GM04504 (cell line): ENCODE results near the gene ITGA1.
A peak's percentile ranks its signal among the peaks of the same experiment; 100 is the strongest.
"Not testable (repeated sequence)": the region's sequence is repeated elsewhere in the genome, so short reads cannot be mapped to it uniquely, and the experiment has no call there.

Source experiments
- DNase-seq: peaks from one replicate; pipeline ENCODE4 v3.0.0-alpha.2; 2012; ENCODE audit warnings: low read depth

Gene ITGA1

DNA sequence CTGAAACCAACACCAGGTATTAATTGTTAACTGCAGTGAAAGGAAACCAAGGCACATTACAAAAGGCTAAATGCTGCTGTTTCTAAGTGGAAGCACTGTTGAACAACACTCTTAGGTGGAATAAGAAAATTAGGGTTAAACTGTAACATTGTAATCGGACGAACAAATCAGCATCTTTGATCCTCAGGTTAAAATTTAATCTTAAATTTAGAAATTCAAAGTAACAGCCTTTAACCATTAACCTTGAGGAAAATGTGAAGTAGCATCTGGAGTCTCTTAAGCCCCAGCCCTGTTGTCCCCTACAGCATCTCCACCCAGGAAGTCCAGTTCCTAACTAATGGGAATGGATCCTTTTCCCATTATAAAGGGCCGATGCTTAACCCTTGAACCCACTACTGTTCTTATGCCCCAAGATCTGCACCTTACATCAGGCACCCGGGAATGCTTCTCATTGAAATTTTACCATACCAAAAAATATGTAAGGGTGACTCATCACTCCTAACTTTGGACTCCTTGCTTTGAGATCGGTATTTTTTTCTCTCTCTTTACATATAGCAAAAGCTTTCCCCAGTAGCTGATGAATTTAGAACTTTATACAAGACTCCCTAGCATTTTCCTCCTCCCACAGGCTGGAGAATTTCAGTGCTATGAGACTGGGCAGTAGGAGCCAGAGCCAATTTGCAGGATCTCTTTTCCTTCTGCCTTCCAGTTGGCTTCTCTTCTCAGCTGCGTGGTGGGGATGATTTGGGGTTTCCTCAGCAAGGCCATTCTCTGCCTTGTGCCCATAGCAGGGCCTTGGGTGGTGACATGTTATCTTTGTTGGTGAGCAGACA, 169.4 kb downstream of the ITGA1 start:
- DNase-seq = no peak

GRCh38 chr5:52961274-52961681, 173.6 kb downstream of the ITGA1 start:
- peak; percentile 20 for DNase-seq

GRCh38 chr5:52963636-52964035, 175.9 kb downstream of the ITGA1 start:
- DNase-seq = no peak

DNA sequence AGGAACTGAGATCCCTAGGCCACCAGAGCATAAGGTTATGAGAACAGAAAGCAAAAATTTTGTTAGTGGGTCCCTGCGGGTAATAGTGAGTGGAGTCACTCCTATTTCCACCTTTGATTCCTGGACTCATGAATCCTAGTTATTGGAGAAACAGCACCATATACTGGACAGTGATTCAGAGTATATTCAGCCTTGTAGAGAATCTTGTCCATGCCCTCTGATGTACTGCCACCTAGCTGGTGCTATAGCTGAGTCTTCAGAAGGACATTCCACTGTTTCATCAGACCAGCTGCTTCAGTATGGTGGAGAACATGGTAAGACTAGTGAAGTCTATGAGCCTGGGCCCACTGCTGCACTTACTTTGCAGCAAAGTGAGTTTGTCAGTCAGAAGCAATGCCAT, 176.4 kb downstream of the ITGA1 start:
- no peak for DNase-seq

- not testable (repeated sequence) for DNase-seq
These were observed 188.4 kb downstream of the ITGA1 start for GRCh38 chr5:52976157-52976556.

DNA sequence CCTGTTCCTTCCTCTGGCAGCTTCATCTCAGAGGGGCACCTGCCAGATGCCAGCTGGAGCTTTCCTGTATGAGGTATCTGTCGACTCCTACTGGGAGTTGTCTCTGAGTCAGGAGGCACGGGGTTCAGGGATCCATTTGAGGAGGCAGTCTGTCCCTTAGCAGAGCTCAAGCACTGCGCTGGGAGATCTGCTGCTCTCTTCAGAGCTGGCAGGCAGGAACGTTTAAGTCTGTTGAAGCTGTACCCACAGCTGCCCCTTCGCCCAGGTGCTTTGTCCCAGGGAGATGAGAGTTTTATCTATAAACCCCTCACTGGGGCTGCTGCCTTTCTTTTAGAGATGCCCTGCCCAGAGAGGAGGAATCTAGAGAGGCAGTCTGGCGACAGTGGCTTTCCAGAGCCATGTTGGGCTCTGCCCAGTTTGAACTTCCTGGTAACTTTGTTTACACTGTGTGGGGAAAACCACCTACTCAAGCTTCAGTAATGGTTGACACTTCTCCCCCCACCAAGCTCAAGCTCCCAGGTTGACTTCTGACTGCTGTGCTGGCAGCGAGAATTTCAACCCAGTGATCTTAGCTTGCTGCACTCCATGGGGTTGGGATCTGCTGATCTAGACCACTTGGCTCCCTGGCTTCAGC, 189.7 kb downstream of the ITGA1 start:
- DNase-seq = no peak

- no peak for DNase-seq
These were observed 193.8 kb downstream of the ITGA1 start for GRCh38 chr5:52981507-52981906.

- DNase-seq = no peak
These were observed 196.3 kb downstream of the ITGA1 start for GRCh38 chr5:52983731-52984636.

DNA sequence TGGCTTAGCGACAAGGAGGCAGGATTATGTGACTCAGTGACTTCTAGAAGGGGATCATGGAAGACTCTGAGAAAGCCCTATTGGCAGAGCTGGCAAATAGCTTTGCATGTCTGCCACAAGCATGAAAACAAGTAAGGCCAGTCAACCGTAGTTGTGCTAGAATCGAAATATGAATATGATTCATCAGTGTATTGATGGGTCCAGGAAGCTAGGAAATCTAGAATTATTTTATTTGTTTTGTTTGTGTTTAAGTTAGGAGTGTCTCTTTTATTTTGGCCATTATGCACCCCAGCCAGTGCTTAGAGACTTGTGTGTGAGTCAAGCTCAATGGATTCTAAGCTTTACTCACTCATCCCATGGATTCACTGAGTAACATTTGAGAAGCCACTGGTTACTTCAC, 197.6 kb downstream of the ITGA1 start:
- DNase-seq = no peak

GRCh38 chr5:52987711-52988331, 200.1 kb downstream of the ITGA1 start:
- no peak for DNase-seq

DNA sequence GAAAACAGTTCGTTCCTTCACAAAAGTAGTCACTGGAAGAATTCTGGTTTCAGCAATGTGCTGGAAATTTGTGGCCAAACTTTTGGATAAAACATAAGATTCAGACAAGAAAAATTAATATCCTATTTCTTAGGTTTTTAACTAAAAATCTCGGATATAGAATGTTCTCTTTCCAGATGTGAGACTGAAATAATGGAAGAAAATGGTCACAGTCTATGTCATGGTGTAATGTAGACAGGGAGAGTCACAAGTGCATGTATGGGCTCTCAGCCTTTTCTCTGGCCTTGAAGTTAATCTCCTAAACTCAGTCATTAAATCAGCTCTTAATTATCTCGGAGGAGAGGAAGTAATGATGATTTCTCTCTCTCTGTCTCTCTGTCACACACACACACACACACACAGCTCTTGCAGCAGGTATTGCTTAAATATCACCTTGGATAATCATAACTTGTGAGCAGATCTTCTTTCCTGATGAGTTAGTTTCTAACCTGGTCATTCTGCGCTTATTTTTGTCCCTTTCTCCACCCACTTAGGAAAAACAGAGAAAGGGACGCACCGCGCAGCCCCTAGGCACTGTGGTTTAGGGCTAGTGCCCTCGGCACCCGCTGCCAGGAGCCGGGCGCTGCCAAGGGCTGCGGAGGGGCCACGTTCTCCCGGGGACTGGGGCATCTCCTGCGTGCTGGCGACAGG, 200.8 kb downstream of the ITGA1 start:
- DNase-seq = no peak

DNA sequence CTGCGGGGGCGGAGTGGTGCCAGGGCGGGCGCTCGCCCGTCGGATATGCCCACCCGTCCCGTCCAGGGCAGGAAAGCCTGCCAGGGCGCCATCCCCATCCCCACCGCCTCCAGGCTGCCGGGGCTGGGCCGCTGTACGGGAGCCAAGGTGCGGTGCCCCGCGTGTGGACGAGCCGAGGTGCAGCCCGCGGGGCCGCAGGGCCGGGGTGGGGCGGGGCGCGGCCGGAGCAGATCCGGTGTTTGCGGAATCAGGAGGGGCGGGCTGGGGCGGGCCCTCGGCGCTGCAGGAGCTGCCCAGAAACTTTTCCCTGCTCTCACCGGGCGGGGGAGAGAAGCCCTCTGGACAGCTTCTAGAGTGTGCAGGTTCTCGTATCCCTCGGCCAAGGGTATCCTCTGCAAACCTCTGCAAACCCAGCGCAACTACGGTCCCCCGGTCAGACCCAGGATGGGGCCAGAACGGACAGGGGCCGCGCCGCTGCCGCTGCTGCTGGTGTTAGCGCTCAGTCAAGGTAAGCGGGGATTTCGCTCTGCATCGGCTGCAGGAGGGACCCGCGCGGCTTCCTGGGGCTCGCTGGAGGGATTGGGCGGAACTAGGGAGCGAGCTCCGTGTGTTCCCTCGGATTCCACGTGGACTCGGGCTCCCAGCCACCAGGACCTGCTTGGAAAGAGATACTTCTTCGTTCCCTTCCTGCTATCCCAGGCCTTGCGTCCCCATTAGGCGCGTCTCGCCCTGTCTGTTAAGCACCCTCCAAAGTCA, 201.5 kb downstream of the ITGA1 start, which contains the start of gene ITGA2:
Gene ITGA2, plus strand, starts transcription at position 328 of the 756 bp plus-strand sequence. Its CDS starts 117 bp downstream, at position 445.
- no peak for DNase-seq

DNA sequence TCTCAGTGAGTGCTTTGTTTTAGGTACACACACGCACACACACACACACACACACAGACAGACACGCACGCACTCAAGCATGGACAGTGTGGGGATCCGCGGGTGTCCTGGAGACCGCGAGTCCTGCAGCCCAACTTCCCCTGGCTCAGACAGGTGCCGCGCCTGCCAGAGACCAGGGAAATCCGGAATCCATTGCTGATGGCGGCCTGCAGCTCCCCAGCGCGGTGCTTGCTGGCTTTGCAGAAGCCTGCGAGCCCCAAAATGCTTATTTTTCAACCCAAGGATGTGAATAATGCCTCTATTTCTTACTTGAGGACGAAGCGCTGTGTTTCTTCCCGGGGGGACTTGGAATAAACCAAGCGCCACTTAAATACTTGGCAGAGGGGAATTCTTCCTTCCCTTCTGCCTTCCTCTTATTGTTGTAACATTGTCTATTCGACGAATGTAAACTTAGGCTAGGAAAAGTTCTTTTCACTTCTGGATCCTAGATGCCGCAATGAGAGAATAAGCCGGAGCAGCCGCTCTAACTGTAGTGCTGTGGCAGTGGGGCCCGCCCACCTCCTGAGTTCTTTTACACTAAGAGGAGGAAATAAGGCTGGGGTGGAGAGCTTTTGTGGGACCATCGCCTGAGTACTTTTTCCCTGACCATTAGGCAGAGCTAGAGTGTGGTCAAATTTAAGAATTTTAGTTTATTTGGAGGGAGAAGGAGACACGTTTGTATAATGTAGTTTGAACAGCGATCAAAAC, 202.2 kb downstream of the ITGA1 start:
- no peak for DNase-seq

DNA sequence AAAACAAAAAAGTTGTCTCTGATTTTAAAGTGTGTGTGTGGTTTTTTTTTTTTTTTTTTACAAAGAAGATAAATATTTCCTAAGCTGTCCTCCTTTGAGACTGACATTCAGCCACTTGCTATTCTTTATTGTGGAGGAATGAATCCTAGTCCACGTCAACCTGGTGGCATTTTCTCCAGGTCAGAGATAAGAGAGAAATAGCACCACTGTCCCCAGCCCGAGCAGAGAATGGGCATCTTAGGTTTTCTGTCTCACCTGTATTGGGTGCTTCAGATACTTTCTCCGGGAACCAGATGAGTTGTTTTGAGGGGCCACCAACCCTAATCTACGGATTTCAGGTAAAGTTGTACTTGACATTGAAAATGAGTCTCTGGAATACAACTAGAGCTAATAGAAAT, 202.8 kb downstream of the ITGA1 start:
- no peak for DNase-seq

DNA sequence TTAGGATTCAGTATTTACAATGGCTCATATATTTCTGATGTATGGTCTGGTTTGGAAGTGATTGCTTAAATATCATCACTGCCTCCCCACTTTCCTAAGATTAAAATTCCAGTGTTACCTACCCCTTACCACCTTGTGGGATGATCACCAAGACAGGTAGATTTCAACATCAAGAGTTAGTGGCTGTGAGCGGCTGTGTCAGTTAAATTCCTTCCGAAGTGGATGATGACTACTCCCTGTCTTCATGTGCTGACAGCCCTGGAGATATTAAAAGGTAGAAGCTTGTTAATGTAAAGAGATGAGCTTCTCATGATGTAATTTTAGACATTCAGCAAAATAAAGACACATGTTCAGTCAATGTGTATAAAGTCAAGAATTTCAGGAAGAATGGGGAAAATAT, 205.7 kb downstream of the ITGA1 start:
- no peak for DNase-seq

DNA sequence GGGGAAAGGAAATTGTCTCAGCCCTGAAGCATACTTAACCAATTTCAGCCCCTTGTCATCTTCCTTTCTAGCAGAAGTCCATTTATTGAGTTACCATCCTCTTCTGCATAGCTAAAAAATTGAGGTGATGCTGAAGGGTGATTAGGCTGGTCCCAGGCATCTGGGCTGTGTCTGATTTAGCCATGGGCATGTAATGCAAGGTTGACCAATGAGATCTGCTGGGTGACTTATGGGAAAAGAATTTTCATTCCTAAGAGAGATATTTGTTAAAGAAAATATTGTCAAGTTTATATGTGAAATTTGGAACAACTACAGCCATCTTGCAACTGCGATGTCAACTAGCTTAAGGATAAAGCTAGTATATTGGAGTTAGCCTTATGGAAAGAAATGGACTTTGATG, 206.6 kb downstream of the ITGA1 start:
- no peak for DNase-seq

DNA sequence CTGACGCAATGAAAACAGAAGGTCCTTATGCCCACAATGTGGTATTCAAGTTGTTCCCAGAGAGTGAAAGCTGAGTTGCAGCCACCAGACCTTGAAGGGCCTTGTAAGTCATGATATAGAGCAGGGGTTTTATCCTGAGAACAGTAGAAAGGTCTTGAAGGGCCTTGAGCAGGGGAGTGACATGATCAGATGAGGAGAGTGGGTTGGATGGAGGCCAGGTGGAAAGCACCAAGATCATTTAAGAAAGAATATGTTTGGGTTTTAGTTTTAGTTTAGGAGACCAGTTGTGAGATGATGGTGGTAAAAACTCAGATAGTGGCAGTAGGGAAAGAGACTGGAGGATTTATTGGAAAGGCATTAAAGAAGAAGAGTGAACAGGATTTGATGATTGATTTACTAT, 207.4 kb downstream of the ITGA1 start:
- DNase-seq = no peak

- DNase-seq = no peak
These were observed 208.2 kb downstream of the ITGA1 start for GRCh38 chr5:52995914-52996313.

DNA sequence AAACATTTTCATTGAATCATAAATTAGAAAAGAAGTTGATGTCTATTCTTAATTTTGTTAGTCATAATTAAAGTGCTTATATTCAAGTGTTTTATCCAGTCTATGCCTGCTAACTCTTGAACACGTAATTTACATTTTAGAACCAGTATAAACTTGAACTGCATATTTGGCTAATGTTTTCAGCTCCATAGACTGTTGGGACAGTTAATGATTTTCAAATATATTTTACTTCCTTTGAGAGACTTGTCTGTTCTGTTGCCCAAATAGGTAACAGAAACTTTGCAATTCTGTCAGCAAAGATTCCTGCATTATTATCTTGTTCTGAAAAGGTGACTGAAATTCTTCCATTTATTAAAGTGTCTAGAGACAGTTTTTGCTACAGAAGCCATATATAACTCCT, 209.3 kb downstream of the ITGA1 start:
- DNase-seq = no peak

- DNase-seq = no peak
These were observed 209.7 kb downstream of the ITGA1 start for GRCh38 chr5:52997424-52997823.
